NCI-H524 (cell line): ENCODE measurements around the gene ANKS1B.

Source experiments
- DNase-seq, 2 experiments: peaks; one replicate each; lab custom pipeline; 2025; lab: John Stamatoyannopoulos, UW

ANKS1B gene

DNA sequence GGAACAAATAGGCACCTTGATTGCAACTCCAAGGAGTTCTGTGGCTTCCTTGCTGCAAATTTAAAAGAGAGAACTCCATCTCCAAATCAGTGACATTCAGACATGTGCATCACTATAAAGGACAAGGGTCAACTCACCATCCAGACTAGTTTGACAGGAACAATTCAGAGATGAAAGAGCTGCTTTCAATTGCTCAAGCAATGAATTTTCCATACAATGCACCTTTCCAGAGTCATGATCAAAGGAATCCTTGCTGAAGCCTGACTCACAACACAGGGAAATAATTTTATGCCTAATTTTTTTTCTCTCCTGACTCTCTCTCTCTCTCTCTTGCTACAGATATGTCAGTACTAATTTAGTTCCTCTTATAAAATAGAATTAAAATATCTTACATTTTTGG lies 717.7 kb downstream of the ANKS1B start:
- DNase-seq, result no peak

DNA sequence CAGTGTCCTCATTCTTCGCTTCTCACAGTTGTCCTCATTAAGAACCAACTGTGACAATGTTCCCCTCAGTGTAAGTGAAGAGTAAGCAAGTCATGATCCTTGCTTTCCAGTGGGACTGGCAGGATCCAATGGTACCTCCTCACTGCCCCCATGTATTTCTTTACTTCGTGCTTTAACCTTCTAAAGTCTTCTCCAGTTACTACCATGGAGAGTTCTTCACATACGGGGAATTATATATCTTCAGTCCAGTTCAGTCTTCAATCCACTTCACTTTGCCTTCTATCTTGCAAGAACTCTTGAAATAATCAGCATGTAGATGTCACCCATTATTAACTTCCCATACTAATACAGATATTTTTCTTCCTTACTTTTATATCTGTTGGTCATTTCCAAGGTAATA lies 719.1 kb downstream of the ANKS1B start:
- DNase-seq, result no peak

GRCh38 chr12:99261256-99261655 lies 723.5 kb downstream of the ANKS1B start:
- no peak for DNase-seq

DNA sequence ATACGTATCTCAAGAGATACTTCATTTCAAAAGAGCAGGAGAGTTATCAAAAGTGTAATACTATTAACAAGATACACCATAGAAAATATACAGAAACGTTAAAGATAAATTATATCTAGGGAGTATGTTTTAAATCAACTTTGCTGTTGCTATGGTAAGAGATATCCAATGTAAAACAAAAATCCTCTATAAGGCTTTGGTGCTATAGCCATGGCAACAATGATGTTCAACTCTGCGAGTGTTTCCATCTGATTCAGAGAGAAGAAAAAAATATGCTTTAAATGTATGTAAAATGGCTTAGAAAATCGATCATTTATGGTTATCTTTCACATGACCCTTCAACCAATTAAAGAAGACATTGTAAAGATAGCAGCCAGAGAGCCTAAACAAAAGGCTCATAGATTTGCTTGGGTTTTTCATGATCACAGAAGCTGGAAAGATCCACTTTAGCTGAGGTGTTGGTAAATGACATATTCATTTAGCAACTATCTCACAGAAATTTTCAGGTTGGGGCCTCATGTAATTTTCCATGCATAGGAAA lies 724.2 kb downstream of the ANKS1B start:
- no peak for DNase-seq

DNA sequence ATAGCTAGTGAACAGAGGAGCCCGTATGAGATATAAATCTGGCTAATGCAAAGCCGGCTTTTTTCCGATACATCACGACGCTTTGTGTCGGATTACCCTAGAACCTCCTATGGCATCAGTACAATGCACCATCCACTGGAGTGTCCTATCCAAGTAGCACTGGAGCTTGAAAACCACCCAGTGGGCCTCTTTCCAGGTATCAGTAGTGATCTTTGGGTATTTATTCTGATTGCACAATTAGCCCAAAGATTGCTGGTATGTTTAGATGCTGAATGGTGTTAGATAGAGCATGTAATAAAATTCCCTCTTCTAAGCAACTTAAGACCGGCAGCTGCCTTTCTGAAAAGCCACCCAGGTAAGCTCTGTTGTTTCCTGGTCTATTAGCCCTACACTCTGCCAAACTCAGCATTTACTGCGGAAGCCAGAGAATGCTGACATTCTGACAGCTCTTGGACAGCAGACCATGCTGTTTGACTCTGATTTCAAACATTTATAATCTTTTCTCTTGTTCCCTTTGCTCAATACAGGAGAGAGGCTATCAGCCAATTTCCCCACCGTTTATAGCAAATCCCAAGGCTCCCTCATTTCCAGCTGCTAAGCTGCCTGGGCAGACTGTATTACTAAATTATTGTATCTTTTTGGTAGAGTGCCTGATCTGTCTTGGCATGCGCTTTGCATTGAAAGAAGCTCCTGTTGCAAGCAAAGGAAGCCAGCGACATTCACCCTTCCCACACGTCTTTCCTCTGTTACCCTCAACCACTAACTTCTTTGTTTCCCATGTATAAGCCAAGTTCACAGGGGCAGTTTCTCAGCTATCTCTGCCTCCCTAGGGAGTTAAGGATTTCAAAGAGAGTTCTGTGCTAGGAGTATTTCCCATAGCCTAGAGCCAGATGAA lies 725.4 kb downstream of the ANKS1B start:
- DNase-seq, result no peak

- DNase-seq, result no peak
Observed at GRCh38 chr12:99257672-99258071, 727.1 kb downstream of the ANKS1B start.

DNA sequence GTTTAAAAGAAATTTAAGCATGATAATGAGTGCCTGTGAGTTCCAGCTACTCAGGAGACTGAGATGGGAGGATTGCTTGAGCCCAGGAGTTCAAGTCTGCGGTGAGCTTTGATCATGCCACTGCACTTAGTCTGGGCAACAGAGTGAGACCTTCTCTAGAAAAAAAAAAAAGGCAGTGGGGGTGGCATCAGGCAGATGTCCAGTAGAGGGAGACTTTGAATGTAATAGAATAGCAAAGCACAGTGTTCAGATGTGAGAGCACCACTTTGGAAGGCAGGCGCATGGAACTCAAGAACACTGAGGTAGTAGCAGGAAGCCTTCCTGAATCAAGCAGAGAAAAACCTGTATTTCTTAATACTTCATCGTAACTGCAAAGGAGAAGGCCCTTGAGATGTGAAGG lies 731.7 kb downstream of the ANKS1B start:
- DNase-seq, result peak; percentile 9 to 22

DNA sequence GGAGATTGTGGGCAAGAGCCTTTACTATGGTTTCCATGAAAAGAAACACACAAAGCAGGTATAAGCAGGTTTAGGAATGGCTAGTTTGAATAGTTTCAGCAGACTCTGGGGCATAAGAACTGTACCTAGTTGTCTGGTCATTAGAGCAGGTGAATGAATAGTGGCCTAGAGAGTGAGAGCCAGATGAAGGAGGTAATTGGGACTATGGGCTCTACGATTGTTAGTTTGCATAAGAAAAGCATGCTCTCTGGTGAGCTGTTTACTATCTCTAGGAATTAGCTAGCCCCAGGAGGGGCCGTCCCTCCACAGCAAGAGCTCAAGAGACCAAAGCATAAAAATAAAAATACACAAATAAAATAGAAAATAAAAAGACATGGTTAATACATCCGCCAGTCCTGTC lies 734.6 kb downstream of the ANKS1B start:
- no peak for DNase-seq

DNA sequence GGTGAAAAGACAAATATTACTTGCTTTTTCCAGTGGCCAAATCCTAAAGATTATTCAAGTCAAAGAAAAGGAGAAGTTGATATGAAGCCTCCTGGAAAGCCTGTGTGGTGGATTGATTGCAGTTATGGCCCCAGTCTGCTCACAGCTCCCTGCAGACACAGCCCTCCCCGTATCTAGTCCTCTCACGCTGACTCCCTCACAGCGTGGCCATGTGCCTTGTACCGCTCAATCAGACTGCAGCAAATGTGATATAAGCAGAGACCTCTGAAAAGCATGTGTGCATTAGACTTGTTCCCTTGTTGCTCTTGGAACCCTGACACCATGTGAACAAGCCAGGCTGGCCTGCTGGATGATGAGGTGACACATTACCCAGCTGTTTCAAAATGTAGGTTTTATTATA lies 735.2 kb downstream of the ANKS1B start:
- no peak for DNase-seq

DNA sequence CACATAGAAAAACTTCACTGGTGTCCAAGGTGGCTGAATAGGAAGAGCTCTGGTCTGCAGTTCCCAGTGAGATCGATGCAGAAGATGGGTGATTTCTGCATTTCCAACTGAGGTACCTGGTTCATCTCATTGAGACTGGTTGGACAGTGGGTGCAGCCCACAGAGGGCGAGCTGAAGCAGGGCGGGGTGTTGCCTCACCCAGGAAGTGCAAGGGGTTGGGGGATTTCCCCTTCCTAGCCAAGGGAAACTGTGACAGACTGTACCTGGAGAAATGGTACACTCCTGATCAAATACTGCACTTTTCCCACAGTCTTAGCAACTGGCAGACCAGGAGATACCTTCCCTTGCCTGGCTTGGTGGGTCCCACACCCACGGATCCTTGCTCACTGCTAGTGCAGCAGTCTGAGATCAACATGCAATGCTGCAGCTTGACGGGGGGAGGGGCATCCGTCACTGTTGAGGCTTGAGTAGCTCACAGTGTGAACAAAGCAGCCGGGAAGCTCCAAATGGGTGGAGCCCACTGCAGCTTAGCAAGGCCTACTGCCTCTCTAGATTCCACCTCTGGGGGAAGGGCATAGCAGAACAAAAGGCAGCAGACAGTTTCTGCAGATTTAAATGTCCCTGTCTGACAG lies 746.7 kb downstream of the ANKS1B start:
- peak in 1 of 2 experiments; percentile 10 for DNase-seq

- DNase-seq, result no peak
Observed at GRCh38 chr12:99235381-99235780, 749.4 kb downstream of the ANKS1B start.

GRCh38 chr12:99234702-99235101 lies 750.0 kb downstream of the ANKS1B start:
- no peak for DNase-seq

DNA sequence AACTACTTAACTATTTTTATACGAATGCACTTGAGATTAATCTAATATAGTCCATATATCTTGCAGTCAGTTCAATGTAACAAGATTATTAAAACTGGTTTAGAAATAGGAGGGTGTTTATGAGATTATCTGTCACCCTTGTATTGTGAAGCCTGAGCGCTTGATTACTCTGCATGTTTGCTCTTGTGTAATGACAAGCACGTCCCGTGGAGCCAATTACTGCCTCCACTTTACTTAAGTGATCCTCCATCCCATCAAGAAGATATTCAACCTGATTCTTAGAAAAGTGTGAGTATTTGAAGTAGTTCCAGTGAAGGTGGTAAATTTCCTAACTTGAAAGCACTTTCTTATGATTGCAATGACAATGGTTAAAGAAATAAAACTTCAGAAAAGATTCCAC lies 752.4 kb downstream of the ANKS1B start:
- DNase-seq, result peak in 1 of 2 experiments; percentile 34

- DNase-seq, result no peak
Observed at GRCh38 chr12:99231031-99231430, 753.7 kb downstream of the ANKS1B start.

- DNase-seq, result no peak
Observed at GRCh38 chr12:99224237-99224636, 760.5 kb downstream of the ANKS1B start.

GRCh38 chr12:99223579-99223978 lies 761.2 kb downstream of the ANKS1B start:
- no peak for DNase-seq

DNA sequence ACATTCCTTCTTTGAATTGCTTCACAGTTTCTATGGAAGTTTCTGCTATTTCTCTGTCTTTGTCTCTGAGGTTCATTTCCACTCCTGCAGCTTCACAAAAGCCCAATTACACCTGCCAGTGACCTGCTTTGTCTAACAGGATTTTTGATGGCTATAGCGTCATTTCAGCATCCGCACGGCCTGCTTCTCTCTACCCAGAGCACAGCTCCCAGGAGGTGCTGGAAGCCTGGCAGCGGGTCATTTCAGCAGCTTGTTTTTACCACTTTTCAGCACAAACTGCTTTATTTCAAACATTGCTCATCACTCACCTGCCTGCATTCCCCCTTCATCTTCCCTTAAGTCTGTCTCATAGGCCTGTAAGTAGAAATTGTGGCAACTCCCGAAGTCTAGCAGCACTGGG lies 771.7 kb downstream of the ANKS1B start:
- DNase-seq, result no peak

DNA sequence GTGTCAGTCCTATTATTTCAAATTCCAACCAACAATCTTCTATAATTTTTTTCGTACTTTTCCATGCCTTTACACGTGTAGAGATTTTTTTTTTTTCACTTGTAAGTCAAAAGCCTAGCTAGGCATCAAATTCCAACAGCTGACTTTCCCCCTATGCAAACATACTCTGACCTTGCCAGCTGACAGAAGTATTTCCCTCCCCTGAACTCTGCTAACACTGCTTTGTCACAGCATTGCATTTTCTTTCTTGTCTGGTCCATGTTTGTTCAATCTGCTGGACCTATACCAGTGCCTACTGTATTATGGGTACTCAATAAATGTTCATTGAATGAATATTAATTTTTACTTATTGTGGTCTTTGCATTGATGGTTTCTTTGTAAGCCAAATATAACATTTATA lies 772.5 kb downstream of the ANKS1B start:
- DNase-seq, result no peak

DNA sequence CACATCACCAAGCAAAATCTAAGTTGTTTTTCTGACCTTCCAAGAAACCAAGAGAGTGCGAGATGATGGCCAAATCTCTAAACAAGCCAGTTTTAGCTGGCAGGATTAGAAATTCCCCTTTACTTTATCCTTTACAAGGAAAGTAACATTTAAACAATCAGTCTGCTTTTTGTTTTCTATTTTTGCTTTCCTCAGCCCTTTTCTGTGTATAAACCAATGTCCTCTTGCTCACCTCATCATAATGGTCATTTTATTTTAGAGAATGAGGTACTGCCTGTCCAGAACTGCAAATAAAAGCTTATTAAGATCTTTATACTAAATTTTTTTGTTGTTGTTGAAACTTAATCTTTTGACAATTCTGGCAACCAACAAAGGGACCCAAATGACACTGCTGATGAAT lies 779.6 kb downstream of the ANKS1B start:
- no peak for DNase-seq

DNA sequence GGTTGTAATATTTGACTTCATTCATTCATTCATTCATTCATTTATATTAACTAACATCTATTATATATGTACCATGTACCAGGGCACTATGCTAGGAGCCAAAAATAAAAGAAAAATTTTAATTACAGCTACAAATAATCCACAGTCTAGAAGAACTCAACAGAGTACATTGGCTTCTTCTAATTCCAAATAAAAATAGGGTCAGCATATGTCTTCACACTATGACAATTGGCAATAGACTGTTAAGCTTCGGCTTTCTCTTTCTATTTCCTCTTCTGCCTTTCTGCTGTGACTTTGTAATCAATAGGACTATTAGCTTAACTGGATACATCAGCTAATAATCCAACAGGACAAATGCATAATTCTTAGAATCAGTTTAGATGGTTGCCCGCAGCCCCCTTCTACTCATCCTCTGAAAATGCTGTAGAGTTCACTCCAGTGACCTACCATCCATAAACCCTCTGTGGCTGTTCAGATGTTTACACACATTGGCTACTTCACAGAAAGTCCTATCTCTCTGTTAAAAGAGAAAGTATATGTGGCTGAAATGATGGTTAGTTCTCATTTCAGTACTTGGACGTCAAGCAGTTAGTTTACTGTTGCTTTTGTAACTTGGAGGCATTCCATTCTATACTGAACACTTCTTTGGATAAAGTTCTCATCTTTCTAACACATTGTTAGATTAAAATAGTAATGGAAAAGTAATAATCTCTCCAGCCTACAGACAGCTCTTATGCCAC lies 782.7 kb downstream of the ANKS1B start:
- no peak for DNase-seq

DNA sequence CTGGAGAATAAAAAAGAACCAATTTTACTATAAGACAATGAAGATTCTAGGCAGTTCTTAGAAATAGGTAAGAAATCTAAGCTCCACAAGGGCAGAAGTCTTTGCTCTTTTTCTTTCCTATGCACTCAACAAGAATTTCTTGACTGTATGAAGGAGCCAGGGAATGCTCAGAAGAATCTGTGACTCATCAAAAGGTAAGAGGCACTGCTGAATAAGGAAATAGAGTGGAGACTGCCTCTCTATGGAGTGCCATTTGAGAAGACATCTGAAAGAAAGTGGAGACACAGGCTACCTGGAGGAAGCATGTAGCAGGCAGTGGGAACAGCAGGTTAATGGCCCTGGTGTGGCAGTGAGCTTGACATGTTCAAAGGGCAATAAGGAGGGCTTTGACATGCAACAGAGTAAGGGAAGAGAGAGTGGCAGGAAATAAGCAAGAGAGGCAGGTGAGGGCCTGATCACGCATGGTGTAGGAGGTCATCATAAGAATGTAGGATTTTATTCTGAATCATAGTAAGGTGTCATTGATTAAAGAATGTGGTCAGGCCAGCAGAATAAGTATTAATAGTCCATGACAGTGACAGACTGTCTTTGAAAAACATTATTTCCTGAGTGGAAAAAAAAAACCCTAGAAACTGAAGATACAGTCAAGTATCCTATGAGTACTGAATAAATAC lies 783.9 kb downstream of the ANKS1B start:
- DNase-seq, result no peak

- no peak for DNase-seq
Observed at GRCh38 chr12:99195474-99195873, 789.3 kb downstream of the ANKS1B start.
